GM12875 (cell line): ENCODE results near the gene CARMIL1.

Experiments used
- H3K4me3 ChIP-seq: one replicate; pipeline ENCODE4 v1.5.1; 2011; ENCODE audit warnings: low read depth, low read length, control low read depth
- CTCF ChIP-seq: IDR thresholded peaks from 2 replicates; pipeline ENCODE4 v1.5.1; 2011; ENCODE audit warnings: low read depth, mild to moderate bottlenecking, control low read depth, inconsistent platforms, low read length, moderate library complexity, borderline replicate concordance; ENCODE audit not compliant: insufficient read depth

Gene CARMIL1

GRCh38 chr6:25239498-25239897 lies 39.7 kb upstream of the CARMIL1 start:
- no peak for TF ChIP-seq CTCF
- no peak overlapping the region for H3K4me3 ChIP-seq

- TF ChIP-seq CTCF, result no peak
- no peak overlapping the region for H3K4me3 ChIP-seq
These were observed 36.6 kb upstream of the CARMIL1 start for GRCh38 chr6:25242567-25242966.

GRCh38 chr6:25244865-25245264 lies 34.3 kb upstream of the CARMIL1 start:
- TF ChIP-seq CTCF, result no peak

GRCh38 chr6:25248123-25248522 lies 31.1 kb upstream of the CARMIL1 start:
- H3K4me3 ChIP-seq, result no peak overlapping the region
- TF ChIP-seq CTCF, result no peak

More at GRCh38 chr6:25244865-25245264, 34.3 kb upstream of the CARMIL1 start:
- H3K4me3 ChIP-seq, result no peak overlapping the region

GRCh38 chr6:25249133-25249532 lies 30.0 kb upstream of the CARMIL1 start:
- no peak overlapping the region for H3K4me3 ChIP-seq
- no peak for TF ChIP-seq CTCF

GRCh38 chr6:25250878-25251277 lies 28.3 kb upstream of the CARMIL1 start:
- no peak overlapping the region for H3K4me3 ChIP-seq
- TF ChIP-seq CTCF, result no peak

GRCh38 chr6:25251426-25251825 lies 27.7 kb upstream of the CARMIL1 start:
- no peak for TF ChIP-seq CTCF
- H3K4me3 ChIP-seq, result no peak overlapping the region
